Measurements from ENCODE around the gene ITGAX. TPM values are rescaled to one million over a fixed set of nuclear protein-coding genes. Genes with fewer than 3 reads are reported as not detected.

ITGAX gene
- total and polyA plus RNA-seq, 2 experiments from 2014 or later: not detected

DNA sequence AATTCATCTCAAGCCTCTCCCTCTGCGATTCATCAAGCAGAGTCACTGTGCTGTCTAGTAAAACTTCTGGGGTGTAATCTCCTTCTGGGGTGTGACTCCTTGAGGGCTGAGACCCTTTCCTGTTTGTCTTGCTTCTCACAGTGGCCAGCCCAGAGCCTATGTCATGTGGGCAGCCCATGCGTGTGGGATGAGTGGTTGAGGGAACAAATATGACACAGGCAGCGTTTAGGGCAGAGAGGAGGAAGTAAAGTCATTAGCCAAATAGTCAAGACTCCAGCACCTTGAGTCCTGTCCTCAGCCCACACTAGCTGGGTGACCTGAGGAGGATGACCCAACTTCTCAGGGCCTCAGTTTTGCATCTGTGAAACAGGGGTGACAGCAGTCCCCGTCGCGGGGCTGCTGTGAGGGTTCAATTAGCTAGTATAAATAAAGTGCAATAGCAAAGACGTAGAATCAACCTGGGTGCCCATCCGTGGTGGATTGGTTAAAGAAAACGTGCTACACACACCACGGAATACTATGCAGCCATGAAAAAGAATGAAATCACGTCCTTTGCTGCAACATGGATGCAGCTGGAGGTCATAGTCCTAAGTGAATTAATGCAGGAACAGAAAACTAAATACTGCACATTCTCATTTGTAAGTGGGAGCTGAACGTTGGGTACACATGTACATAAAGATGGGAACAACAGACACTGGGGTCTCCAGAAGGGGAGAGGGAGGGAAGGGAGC, 4.5 kb upstream of the ITGAX start:
- H3K36me3 ChIP-seq (ENCODE audit: insufficient read depth): no peaks in the 10 kb centered on the region
- H2AFZ ChIP-seq: no peak overlapping the region
- H3K4me2 ChIP-seq: no peak overlapping the region
- no peaks in the 10 kb centered on the region; the same call in 1 of the 3 replicates for H3K4me1 Mint-ChIP-seq
- H3K9me3 Mint-ChIP-seq: peaks cover 2% of the 10 kb centered on the region; the same call in 1 of the 3 replicates
- DNase-seq (ENCODE audit: low spot score) (no peak), ATAC-seq (no peak)
- no peak overlapping the region for H3K4me3 Mint-ChIP-seq
- H3K9me2 ChIP-seq (ENCODE audit: insufficient read depth): no peaks in the 10 kb centered on the region
- H3K4me3 ChIP-seq: no peak overlapping the region
- no peaks in the 10 kb centered on the region for H3K79me2 ChIP-seq (replicated peaks; ENCODE audit: insufficient read depth)
- no peak overlapping the region for H3K27ac ChIP-seq (ENCODE audit: low read depth)
- no peak overlapping the region for H3K27ac Mint-ChIP-seq
- no peaks in the 10 kb centered on the region; the same call in 2 of the 3 replicates for H3K36me3 Mint-ChIP-seq (ENCODE audit: low read depth)
- H3K4me1 ChIP-seq (ENCODE audit: insufficient read depth): no peaks in the 10 kb centered on the region
- peaks cover 11% of the 10 kb centered on the region for H3K27me3 Mint-ChIP-seq (ENCODE audit: insufficient read depth, low read depth, poor library complexity)
- no peaks in the 10 kb centered on the region for H4K20me1 ChIP-seq (replicated peaks; ENCODE audit: insufficient read depth)
- H3K27me3 ChIP-seq (ENCODE audit: insufficient read depth): no peaks in the 10 kb centered on the region
- no peaks in the 10 kb centered on the region for H3F3A ChIP-seq (replicated peaks; ENCODE audit: low read depth)
- no peak for TF ChIP-seq CREB1 (CRISPR knock-in tag; IDR thresholded peaks at IDR 0.05; ENCODE audit: low read depth)
- no peak for TF ChIP-seq EZH2phosphoT487 (IDR thresholded peaks at IDR 0.05; ENCODE audit: unreplicated experiment)
- TF ChIP-seq, protein P1, sequence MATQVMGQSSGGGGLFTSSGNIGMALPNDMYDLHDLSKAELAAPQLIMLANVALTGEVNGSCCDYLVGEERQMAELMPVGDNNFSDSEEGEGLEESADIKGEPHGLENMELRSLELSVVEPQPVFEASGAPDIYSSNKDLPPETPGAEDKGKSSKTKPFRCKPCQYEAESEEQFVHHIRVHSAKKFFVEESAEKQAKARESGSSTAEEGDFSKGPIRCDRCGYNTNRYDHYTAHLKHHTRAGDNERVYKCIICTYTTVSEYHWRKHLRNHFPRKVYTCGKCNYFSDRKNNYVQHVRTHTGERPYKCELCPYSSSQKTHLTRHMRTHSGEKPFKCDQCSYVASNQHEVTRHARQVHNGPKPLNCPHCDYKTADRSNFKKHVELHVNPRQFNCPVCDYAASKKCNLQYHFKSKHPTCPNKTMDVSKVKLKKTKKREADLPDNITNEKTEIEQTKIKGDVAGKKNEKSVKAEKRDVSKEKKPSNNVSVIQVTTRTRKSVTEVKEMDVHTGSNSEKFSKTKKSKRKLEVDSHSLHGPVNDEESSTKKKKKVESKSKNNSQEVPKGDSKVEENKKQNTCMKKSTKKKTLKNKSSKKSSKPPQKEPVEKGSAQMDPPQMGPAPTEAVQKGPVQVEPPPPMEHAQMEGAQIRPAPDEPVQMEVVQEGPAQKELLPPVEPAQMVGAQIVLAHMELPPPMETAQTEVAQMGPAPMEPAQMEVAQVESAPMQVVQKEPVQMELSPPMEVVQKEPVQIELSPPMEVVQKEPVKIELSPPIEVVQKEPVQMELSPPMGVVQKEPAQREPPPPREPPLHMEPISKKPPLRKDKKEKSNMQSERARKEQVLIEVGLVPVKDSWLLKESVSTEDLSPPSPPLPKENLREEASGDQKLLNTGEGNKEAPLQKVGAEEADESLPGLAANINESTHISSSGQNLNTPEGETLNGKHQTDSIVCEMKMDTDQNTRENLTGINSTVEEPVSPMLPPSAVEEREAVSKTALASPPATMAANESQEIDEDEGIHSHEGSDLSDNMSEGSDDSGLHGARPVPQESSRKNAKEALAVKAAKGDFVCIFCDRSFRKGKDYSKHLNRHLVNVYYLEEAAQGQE (IDR thresholded peaks at IDR 0.05; ENCODE audit: unreplicated experiment): no peak
- no peak for TF ChIP-seq POLR2AphosphoS5 (IDR thresholded peaks at IDR 0.05; ENCODE audit: low read depth)

DNA sequence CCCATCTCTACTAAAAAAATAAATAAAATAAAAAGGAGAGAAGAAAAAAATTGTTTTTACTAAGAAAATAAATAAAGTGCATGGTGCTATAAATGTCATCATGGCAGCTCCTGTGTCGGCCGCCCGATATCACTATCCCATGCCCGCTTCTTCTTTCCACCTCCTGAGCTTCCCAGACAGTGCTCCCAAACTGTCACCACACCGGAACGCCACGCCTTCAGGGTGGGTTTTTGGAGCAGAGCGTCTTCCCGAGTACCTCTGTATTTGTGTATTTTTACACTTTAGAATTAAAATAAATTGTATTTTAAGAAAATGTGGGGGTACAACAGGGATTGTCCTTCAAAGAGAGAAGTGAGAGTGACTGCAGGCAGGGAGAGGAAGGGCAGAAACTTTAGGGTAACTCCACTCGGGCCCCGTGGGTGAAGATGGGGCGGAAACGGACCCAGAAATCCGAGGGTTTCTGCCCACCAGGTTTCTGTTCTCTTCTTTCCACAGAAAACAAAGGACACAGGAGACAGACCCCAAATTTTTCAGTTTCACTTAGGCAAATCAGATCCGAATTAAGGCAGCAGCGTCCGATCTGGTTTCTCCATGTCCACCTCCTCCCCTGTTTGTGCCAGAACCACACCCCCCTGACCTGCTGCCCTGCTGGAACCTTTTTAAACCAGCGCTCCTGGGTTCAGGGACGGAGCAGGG, 3.6 kb upstream of the ITGAX start:
- no peak overlapping the region for H2AFZ ChIP-seq
- no peaks in the 10 kb centered on the region for H3F3A ChIP-seq (replicated peaks; ENCODE audit: low read depth)
- H3K36me3 ChIP-seq (ENCODE audit: insufficient read depth): no peaks in the 10 kb centered on the region
- H3K9me2 ChIP-seq (ENCODE audit: insufficient read depth): no peaks in the 10 kb centered on the region
- TF ChIP-seq, protein P2, sequence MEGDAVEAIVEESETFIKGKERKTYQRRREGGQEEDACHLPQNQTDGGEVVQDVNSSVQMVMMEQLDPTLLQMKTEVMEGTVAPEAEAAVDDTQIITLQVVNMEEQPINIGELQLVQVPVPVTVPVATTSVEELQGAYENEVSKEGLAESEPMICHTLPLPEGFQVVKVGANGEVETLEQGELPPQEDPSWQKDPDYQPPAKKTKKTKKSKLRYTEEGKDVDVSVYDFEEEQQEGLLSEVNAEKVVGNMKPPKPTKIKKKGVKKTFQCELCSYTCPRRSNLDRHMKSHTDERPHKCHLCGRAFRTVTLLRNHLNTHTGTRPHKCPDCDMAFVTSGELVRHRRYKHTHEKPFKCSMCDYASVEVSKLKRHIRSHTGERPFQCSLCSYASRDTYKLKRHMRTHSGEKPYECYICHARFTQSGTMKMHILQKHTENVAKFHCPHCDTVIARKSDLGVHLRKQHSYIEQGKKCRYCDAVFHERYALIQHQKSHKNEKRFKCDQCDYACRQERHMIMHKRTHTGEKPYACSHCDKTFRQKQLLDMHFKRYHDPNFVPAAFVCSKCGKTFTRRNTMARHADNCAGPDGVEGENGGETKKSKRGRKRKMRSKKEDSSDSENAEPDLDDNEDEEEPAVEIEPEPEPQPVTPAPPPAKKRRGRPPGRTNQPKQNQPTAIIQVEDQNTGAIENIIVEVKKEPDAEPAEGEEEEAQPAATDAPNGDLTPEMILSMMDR (conservative IDR thresholded peaks at IDR 0.05; ENCODE audit: low read depth in 2 of 2): no peak
- no peak for TF ChIP-seq ZNF331 (CRISPR knock-in tag; IDR thresholded peaks at IDR 0.05; ENCODE audit: low read depth)
- no peak for TF ChIP-seq JUNB (IDR thresholded peaks at IDR 0.05; ENCODE audit: unreplicated experiment)
- TF ChIP-seq POLR2AphosphoS5 (IDR thresholded peaks at IDR 0.05; ENCODE audit: low read depth): no peak
- no peak for TF ChIP-seq EZH2phosphoT487 (IDR thresholded peaks at IDR 0.05; ENCODE audit: unreplicated experiment)
- no peak overlapping the region for H3K27ac ChIP-seq (ENCODE audit: low read depth)
- no peak overlapping the region for H3K27ac Mint-ChIP-seq
- no peaks in the 10 kb centered on the region for H3K4me1 ChIP-seq (ENCODE audit: insufficient read depth)
- H3K4me2 ChIP-seq: no peak overlapping the region
- no peaks in the 10 kb centered on the region; the same call in 2 of the 3 replicates for H3K36me3 Mint-ChIP-seq (ENCODE audit: low read depth)
- no peak overlapping the region for H3K4me3 Mint-ChIP-seq
- H3K27me3 ChIP-seq (ENCODE audit: insufficient read depth): no peaks in the 10 kb centered on the region
- H3K4me3 ChIP-seq: no peak overlapping the region
- ATAC-seq: no peak
- peaks cover 11% of the 10 kb centered on the region for H3K27me3 Mint-ChIP-seq (ENCODE audit: insufficient read depth, low read depth, poor library complexity)
- no peaks in the 10 kb centered on the region; the same call in 1 of the 3 replicates for H3K4me1 Mint-ChIP-seq
- H3K79me2 ChIP-seq (replicated peaks; ENCODE audit: insufficient read depth): no peaks in the 10 kb centered on the region
- no peaks in the 10 kb centered on the region for H4K20me1 ChIP-seq (replicated peaks; ENCODE audit: insufficient read depth)
- DNase-seq (ENCODE audit: low spot score): no peak
- H3K9me3 Mint-ChIP-seq: peaks cover 2% of the 10 kb centered on the region; the same call in 1 of the 3 replicates

Measured in GM23338 (cell line).